Measurements from ENCODE around the gene STAT3.

The STAT3 gene

DNA sequence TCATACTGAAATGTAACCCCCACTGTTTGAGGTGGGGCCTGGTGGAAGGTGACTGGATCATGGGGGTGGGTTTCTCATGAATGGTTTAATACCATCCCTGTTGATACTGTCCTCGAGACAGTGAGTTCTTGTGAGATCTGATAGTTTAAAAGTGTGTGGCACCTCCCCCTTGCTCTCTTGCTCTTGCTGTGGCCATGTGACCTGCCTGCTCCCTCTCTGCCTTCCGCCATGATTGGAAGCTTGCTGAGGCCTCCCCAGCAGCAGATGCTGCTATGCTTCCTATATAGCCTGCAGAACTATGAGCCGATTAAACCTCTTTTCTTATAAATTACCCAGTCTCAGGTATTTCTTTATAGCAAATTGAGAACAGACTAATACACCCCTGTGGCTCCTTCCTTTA is 40.6 kb downstream of the STAT3 start:
- TF ChIP-seq, protein P1, sequence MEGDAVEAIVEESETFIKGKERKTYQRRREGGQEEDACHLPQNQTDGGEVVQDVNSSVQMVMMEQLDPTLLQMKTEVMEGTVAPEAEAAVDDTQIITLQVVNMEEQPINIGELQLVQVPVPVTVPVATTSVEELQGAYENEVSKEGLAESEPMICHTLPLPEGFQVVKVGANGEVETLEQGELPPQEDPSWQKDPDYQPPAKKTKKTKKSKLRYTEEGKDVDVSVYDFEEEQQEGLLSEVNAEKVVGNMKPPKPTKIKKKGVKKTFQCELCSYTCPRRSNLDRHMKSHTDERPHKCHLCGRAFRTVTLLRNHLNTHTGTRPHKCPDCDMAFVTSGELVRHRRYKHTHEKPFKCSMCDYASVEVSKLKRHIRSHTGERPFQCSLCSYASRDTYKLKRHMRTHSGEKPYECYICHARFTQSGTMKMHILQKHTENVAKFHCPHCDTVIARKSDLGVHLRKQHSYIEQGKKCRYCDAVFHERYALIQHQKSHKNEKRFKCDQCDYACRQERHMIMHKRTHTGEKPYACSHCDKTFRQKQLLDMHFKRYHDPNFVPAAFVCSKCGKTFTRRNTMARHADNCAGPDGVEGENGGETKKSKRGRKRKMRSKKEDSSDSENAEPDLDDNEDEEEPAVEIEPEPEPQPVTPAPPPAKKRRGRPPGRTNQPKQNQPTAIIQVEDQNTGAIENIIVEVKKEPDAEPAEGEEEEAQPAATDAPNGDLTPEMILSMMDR (IDR thresholded peaks at IDR 0.05; ENCODE audit: extremely low read depth, missing control alignments) = no peak
- no peak for DNase-seq (ENCODE audit: low spot score)

DNA sequence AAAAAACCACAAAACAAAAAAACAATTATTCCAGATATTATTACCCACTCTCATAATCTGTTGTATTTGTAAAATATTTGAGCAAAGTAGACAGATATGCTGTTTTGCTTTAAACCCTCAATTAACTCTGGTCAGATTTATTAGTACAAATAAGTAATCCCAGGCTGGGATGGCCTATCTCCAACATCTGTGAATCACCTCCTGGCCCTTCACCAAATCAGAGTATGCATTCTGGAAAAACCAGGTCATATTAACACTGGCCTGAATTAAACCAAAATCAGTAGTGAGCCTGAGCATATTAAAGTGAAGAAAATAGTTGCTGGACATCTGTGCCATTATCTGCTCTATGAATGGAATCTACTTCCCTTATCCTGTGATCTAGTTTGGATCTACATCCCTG is 41.0 kb downstream of the STAT3 start:
- TF ChIP-seq, protein P1 (IDR thresholded peaks at IDR 0.05; ENCODE audit: extremely low read depth, missing control alignments) = no peak
- no peak for DNase-seq (ENCODE audit: low spot score)

DNA sequence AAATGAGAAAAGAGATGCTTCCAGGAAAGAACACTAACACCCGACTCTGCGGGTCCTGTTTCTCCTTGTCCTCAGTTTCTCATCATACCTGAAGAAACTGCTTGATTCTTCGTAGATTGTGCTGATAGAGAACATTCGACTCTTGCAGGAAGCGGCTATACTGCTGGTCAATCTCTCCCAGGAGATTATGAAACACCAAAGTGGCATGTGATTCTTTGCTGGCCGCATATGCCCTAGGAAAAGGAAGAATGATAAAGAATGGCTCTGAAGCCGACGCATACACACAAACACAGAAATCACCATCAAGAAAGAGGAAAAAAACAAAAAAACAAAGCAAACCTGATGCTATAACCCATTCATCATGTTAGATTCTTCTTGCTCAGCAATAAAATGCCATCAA is 41.8 kb downstream of the STAT3 start:
- DNase-seq (ENCODE audit: low spot score) = no peak
- TF ChIP-seq, protein P1 (IDR thresholded peaks at IDR 0.05; ENCODE audit: extremely low read depth, missing control alignments) = no peak

DNA sequence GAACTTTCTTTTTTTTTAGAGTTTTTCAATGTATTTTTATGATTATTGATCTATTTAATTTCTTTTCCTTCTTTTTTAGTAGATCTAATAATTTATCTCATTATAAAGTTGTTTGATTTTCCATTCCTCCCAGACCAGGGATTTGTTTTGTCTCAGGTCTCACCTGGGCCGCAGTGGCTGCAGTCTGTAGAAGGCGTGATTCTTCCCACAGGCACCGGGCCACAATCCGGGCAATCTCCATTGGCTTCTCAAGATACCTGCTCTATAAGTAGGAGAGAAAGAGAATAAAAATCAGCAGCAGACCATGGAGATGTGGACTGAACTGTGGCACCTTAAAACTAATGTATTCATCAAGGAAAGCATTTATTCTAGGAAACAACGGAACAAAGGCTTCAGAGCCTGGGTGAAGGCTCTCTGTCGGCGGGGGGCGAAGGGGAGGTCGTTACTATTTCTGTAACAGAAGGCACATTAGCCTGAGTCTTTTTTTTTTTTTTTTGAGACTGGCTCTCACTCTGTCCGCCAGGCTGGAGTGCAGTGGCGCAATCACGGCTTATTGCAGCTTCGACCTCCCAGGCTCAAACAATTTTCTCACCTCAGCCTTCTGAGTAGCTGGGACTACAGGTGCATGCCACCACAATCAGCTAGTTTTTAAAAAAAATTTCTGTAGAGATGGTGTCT is 42.7 kb downstream of the STAT3 start:
- TF ChIP-seq, protein P1 (IDR thresholded peaks at IDR 0.05; ENCODE audit: extremely low read depth, missing control alignments) = no peak
- DNase-seq (ENCODE audit: low spot score) = no peak

DNA sequence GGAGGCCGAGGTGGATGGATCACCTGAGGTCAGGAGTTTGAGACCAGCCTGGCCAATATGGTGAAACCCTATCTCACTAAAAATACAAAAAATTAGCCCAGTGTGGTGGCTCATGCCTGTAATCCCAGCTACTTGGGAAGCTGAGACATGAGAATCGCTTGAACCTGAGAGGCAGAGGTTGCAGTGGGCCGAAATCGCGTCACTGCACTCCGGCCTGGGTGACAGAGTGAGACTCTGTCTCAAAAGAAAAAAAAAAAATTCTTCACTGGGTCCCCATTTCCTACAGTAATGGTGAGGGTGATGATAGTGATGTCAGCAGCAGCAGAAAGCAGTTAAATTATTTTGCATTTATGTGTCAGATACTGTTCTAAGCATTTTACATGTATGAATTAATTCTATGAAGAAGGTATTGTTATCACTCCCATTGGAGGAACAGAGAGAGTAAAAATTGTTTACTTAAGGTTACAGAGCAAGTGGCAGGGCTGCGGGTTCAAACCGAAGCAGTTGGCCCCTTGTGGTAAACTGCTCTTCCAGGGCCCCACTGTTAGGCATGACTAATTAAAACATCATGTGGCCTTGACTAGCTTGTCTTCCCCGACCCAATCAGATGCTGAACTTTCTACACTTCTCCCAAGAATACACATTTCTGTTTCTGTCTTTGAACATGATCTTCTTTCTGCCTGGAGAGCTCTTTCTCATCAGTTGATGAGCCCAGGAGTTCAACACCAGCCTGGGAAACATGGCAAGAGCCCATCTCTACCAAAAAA is 45.8 kb downstream of the STAT3 start:
- peak; percentile 38 for DNase-seq (ENCODE audit: low spot score)
- TF ChIP-seq, protein P1 (IDR thresholded peaks at IDR 0.05; ENCODE audit: extremely low read depth, missing control alignments) = no peak

DNA sequence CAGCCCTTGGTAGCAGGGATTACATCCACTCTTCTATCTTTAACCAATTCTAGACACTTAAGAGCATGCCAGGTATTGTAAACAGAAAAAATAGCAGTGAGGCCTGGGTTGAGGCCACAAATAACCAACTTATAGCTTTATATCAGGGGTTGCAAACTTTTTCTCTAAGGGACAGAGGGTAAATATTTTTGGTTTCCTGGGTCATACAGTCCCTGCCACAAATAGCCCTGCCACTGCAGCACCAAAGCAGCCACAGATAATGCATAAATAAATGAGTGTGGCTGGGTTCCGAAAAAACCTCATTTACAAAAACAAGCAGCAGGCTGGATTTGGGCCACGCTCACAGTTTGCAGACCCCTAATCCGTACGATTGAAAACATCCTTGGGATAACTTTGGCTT is 46.7 kb downstream of the STAT3 start:
- TF ChIP-seq, protein P1 (IDR thresholded peaks at IDR 0.05; ENCODE audit: extremely low read depth, missing control alignments) = no peak
- no peak for DNase-seq (ENCODE audit: low spot score)

DNA sequence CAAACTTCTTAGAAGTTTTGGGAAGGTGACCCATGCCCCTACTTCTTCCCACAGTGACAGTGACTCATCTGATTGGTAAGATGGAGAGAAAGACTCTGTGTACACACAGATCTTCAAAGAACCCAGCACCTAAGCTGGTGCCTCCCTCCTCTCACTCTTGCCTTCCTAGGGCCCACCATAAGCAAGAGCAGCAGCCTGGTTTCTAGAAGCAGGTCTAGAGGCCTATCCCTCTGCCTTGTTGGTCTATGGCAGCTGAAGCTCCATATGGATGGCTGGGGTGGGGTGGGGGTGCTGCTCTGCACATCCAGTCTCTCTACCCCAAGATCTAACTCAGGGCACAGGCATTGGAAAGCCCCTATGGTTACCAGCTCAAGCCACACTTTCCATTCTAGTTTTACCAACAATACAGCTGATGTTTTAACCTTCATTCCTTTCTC is 47.5 kb downstream of the STAT3 start:
- TF ChIP-seq, protein P1 (IDR thresholded peaks at IDR 0.05; ENCODE audit: extremely low read depth, missing control alignments) = no peak

More for the DNA sequence above, 47.5 kb downstream of the STAT3 start:
- no peak for DNase-seq (ENCODE audit: low spot score)

All from GM20000 (cell line).